ENCODE data around the gene MORF4L2.
"Not testable (repeated sequence)": the region's sequence is repeated elsewhere in the genome, so short reads cannot be mapped to it uniquely, and the experiment has no call there.

Gene MORF4L2

DNA sequence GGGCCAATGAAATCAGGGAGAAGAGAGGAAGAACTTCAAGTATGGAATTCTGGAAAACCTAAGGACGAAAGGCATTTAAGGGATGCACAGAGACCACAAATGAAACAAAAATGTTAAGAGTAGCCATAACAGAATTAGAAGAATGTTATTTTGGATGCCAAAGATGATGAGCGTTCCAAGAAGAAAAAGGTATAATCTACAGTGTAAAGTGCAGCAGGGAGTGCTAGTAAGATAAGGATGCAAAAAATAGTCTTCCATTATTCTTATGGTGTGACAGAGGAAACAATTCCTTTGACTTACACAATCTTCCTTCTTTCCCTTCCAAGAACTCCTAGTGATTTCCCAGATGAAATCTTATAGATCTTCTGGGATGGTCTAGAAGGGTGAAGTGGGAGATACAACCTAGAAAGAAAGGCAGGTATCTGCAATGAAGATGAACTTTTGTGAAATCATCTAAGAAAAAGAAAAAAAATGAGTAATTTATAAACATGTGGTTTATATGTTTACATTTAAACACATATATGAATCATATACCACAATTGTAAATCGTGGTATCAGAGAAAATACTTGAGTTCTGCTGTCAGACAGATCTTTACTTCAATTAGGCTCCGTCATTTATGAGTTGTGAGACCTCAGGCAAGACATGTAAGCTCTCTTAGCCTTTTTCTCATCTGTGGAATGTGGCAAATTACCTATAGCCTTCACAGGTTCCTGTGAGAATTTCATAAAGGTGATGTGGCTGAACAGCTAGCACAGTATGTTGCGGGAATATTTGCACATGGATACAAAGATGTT lies 8.1 kb downstream of the MORF4L2 start:
- DNase-seq: no peak

DNA sequence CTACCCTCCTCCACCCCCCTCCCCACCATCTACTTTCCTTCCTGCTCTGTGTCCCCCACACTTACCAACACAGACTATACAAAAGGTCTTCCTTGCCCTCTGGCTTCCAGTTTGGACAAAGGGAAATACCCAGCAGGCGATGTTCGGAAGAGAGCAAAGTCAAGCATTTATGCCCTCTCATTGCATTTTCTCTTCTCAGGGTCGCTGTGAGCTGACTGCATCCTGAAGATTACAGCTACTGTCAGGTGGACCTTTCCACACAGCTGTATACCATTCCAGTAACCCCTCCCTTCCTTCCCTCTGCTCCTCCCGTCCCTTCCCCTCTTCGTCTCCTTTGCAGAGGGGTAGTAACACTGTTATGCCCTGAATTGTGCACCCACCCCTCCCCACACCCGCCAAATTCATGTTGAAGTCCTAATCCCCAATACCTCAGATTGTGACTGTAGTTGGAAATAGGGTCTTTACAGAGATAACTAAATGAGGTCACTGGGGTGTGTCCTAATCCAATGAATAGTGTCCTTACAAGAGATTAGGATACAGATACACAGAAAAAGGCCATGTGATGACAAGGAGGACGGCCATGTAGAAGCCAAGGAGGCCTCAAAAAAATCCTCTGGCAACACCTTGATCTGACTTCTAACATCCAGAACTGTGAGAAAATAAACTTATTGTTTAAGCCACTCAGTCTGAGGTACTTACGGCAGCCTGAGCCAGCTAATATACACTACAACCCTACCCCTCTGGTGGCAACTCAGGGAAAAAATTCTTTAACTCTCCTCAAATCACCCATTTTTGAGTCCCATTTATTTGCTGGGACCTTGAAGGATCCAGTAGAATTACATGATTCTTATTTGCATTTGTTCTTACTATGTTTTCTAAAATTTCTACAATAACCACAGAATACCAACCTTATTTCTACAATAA lies 11.7 kb downstream of the MORF4L2 start:
- no peak for DNase-seq

DNA sequence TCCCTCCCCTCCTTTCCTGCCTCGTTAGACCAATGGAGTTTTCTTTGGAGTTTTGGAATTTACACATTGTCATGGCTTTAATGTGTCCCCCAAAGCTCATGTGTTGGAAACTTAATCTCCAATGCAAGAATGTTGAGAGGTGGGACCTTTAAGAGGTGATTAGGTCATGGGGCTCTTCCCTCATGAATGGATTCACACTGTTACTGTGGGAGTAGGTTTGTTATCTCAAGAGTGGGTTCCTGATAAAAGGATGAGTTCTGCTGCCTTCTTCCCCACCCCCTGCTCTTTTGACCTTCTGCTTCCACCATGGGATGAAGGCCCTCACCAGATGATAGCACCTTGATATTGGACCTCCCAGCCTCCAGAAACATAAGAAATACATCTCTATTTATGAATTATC lies 16.8 kb downstream of the MORF4L2 start:
- DNase-seq: no peak

DNA sequence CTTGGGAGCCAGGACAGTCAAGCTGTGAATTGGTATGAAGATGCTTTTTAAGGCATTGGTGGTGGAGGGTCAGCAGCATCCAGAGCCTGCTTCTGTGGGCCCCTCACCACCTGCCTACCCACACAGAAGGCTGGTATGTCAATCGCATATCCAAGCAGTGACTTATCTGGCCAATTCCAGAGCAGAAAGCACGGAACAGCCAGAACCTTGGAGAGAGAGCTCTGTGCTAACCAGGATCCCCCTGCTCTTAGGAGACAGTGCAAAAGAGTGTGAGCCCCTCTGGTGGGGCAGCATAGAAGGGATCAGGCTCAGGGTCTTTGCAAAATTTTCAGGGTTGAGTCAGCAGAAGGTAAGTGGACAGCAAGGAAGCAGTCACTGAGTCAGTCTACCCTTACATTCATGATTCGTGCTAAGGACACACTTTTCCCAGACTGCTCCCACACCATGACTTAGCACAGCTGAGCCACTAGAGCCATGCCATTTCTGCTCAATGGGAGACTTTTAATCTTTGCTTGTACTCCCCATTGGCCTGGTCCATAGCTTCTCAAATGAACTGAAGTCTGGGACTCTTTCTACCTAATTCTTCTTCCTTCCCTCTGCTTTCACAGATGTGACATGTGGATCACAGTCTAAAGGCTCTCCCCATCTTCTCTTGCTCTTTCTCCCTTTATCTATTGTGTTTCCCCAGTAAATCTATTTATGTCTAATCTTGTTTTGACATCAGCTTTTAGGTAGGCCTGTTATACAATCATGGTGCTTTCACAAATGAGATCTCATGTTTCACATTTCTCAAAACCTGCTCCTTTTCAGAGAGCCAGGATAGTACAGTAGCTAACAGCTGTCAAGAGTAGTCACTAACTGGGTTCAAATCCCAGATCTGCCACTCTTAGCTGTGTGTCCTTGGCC lies 20.0 kb downstream of the MORF4L2 start:
- DNase-seq: no peak

DNA sequence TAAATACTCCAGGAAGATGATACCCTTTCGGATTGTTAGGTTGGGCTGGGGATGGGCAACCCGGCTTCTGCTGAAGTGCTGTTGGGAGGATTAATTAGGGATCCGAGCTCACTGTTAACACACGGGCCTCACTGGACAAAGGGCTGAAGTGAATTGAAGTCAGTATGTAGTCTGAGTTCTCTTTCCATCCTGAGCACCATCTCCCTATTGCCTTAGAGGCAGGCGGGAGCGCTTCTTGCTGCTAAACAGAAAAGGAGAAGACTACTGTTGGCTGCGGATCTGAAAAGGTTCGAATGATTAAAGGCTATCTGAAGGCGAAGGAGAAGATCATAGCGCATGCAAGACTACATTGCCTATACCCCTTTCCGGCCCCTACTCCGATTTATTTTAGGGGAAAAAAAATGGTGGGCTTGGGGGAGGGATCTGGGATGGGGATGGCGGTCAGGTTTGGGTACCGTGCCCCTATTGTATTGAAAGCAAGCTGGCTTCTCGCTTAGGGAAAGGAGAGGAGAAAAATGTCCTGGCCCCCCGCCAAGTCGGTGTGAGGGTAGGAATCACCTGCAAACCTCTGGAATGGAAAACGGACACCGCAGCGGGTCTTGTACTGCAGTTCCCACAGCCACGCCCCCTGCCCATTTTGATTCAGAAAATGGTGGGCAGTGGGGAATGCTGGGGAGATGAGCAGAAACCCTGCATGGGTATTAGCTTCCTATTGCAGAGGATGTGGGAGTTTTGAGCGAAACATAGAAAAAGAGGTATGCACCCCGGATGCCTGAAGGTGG lies 22.3 kb downstream of the MORF4L2 start:
- no peak for DNase-seq

DNA sequence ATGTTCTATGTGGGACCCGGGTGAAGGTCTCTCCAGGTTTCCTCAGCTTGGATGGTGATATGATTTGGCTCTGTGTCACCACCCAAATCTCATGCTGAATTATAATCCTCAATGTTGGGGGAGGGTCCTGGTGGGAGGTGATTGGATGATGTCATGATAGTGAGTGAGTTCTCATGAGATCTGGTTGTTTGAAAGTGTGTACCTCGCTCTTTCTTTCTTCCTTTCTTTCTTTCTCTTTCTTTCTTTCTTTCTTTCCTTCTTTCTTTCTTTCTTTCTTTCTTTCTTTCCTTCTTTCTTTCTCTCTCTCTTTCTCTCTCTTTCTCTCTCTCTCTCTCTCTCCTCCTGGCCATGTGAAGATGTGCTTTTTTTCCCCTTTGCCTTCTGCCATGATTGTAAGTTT lies 27.0 kb downstream of the MORF4L2 start:
- DNase-seq: not testable (repeated sequence)

DNA sequence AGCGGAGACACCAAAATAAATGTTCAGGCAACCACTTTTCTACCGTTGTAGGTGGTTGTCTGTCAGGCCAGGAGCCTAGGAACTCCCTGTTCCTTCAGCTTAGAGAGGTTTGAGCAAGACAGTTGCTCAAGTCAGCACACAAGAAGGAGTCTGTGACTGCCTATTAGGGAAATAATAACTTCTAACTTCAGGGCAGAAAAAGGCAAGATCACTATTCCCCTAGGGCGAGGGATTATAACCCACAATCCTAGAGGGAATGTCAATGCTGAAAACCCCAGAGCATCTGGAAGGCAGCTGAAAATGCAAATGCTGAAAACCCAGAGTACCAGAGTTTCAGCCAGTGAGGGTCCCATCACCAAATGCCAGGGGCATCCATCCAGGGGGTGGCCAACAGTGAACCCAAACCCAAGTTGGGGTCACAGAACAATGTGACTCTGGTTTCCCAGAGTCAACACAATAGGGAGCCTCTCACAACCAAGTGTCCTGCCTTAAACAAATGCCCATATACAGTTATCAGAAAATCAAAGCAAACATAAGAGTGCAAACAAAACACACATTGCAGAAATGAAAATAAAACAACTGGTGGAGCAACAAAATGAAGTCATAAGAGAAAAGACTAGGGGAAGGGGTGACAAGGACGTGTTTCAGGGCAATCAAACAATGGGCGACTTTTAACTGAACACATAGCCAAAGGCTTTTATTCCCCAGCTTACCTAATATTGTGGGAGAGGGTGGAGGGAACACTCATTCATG lies 27.6 kb downstream of the MORF4L2 start:
- no peak for DNase-seq

DNA sequence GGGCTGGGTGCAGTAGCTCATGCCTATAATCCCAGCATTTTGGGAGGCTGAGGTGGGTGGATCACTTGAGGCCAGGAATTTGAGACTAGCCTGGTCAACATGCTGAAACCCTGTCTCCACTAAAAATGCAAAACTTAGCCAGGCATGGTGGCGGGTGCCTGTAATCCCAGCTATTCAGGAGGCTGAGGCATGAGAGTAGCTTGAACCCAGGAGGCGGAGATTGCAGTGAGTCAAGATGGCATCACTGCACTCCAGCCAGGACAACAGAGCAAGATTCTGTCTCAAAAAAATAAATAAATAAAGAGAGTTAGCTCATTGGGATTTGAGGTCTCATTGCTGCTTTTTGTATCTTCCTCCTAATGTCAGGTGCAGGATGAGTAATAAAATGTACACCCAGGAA lies 29.4 kb downstream of the MORF4L2 start:
- DNase-seq: not testable (repeated sequence)

DNA sequence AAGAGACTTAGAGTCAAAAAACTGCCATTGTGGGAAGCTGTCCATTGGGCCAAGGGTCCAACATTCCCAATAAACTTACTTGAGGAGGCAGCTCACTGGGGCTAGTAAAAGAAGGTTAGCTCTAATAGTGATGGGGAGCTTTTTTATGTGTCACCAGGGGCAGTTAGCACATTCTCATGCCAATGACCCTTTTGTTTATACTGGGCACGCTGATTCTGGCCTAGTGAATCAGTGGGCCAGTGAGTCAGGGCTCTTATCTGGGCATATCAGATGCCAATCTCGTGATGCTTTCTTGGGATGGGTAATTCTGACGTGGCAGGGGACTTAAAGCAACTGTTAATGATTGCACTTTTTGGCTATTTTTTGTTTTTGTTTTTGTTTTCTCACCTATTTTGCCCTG lies 29.9 kb downstream of the MORF4L2 start:
- no peak for DNase-seq

DNA sequence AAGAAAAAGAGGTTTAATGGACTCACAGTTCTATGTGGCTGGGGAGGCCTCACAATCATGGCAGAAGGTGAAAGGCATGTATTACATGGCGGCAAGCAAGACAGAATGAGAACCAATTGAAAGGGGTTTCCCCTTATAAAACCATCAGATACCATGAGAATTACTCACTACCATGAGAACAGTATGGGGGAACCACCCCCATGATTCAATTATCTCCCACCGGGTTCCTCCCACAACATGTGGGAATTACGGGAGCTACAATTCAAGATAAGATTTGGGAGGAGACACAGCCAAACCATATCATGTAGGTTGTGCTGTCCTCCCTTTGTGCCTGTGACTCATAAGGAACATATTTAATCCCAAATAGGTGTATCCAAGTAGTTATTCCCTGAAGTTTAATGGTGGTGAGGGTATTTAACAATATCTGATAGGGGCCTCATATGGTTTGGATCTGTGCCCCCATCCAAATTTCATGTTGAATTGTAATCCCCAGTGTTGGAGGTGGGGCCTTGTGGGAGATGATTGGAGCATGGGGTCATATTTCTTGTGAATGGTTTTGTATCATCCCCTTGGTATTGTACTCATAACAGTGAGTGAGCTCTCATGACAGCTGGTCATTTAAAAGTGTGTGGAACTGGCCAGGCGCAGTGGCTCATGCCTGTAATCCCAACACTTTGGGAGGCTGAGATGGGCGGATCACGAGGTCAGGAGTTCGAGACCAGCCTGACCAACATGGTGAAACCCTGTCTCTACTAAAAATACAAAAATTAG lies 31.1 kb downstream of the MORF4L2 start:
- not testable (repeated sequence) for DNase-seq

DNA sequence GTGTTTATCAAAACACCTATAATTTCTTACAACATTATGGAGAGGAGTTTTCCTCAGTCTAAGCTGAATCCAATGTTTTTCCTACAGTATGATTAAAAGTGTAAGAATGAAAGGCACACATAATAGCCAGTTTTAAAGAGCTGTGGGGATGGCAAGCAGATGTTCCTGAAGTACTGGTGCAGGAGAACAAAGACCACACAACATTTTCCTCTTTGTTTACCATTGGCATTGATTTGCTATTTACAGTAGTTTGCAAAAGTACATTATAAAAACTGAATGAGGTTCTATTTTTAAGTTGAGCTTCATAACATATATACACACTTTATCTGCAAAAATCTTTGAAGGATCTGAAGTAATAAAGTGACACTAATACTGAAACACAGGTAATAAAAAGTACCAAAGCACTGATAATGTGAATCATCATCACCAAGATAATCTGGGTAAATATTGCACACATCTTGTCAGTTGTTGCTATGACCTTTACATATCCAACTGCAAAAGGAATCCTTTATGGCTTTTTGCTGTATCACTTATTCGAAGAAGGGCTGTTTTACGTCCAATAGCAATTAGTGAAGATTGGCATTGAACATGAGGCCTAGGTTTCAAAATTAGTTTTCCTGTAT lies 35.2 kb downstream of the MORF4L2 start:
- DNase-seq: no peak

DNA sequence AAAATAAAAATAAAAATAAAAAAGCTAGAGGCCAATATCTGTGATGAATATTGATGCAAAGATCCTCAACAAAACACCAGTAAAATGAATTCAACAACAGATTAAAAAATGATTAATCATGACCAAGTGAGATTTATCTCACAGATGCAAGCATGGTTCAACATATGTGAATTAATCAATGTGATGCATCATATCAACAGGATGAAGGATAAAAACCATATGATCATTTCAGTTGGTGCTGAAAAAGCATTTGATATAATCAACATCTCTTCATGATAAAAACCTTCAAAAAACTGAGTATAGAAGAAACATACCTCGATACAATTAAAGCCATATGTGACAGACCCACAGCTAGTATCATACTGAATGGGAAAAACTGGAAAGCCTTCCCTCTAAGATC lies 38.9 kb downstream of the MORF4L2 start:
- no peak for DNase-seq

DNA sequence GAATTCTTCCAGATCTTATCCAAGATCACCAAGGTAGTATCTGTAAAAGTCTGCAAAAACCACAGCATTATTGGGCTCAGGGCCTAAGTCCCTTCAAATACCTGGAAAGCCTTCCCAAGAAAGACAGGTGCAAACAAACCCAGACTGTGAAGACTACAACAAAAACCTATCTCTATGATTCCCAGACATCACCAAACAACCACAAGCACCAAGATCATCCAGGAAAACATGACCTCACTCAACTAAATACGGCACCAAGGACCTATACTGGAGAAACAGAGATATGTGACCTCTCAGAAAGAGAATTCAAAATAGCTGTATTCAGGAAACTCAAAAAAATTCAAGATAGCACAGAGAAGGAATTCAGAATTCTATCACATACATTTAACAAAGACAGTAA lies 42.4 kb downstream of the MORF4L2 start:
- no peak for DNase-seq

DNA sequence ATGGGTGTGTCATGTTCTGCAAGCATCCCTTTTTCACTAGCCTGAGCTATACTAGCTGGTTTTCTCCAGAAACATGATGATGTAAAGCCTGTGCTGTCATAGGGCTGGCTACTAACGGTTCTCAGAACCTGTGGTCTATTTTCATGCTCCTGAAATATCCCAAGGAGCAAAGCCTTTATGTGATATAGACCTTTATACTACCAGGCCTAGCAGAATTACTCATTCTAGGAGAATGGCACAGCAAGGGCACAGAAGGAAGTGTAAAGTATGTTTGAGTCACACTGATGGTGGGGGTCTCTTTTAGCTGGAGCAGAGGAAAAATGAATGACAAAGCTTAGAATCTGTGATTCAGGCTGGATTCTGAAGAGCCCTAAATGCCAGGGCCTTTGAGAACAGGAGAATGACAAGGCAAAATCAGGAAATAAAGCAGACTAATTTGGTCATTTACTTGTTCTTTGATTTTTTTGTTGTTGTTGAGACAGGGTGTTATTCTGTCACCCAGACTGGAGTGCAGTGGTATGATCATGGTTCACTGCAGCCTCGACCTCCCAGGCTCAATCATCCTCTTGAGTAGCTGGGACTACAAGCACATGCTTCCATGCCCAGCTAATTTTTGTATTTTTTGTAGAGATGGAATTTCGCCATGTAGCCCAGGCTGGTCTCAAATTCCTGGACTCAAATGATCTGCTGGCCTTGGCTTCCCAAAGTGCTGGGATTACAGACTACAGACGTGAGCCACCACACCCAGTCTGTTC lies 45.9 kb downstream of the MORF4L2 start:
- no peak for DNase-seq

DNA sequence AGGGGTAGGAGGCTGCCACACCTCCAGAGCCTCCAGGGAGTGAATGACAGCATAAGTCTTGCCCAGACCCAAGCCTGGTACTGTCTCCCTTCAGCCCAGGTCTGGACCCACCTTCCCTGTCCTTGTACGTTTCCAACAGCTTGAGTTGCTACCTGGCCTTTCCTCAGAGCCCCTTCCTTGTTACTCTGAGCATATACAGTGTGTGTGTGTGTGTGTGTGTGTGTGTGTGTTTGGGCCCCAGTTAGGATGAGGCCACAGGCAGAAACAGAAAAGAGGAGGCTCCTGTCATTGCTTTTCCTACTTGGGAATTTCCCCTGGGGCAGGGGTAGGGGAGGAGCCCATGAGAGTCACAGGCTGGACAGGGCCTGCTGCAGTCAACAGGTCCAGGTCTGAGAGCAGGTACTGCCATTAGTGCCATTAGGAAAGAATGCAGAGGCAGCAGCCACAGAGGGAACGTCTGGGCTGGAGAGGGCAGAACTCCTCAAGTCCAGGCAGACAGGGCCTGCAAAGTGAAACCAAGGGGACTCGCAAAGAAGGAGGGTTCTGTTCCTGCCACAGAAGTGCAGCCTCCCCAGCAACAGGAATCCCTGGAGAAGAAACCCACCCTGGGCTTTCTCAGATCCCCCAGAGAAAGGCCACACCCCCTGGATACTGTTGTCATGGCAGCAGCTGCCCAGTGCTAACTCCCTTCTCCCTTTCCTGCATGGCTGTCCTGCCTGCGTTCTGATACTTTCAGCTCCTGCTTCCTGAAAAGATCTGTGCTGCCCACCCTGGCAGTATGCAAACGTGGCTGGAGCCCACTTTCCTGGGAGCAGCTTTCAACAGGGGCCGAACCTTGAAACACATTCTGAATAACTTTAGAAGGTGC lies 47.8 kb downstream of the MORF4L2 start:
- DNase-seq: not testable (repeated sequence)

DNA sequence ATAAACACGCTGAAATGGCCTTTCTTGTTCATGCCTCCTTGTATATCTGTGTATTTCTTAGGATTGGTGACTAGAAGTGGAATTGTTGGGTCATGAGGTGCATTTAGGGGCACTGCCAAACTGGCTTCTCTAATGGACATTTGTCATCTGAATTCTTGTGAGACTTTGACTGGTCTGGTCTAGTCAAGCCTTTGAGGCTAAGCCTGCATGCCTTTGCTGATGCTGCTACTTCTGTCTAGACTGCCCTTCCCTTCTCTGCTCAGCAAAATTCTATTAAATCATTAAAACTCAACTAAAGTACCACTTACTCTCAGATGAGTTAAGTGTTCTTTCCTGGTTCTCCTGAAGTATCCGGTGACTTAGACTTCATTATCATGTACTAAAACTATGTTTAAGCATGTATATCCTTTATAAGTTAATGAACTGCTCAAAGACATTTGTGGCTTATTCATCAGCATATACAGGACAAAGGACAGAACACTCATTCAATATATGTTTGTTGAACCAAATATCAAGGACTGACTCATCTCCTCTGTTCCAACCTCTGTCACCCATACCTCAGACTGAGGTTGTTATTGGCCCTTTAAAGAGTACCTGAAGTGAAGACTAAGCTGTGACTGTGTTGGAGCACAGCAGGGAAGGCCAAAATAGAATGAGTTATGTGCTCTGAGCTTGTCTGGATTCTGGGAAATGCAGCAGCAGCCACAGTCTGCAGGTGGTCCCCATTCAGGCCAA lies 48.7 kb downstream of the MORF4L2 start:
- no peak for DNase-seq

DNA sequence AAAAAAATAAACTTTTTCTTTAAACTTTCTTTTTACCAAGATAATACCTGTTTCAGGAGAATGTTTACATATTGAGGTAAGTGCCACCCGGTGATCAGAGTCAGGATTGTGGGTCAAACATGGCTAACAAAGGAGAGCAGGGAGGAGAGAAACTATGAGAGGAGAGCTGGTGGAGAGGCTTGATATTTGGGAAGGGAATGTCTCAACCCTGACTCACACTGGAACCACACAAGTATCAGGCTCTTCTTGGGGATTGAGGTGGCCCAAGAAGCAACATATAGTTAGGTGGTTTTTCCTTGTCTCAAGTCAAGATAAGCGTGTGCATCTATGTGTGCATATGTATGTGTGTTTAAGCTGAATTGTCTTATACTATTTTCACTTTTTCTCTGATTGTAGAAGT lies 51.1 kb downstream of the MORF4L2 start:
- no peak for DNase-seq

Measured in inflammatory macrophage (primary cell).